Suprapubic skin (tissue), 4 donors: ENCODE measurements around the gene FUZ.

Source experiments
- CTCF ChIP-seq, 2 donors: fragments of 200-600 bp in 1 of 2; fragments of 450-650 bp in 1 of 2; sonication (generic) in 1 of 2; IDR thresholded peaks; one replicate each; pipeline ENCODE4 v1.5.1; 2016 to 2019; ENCODE audit warnings: antibody characterized with exemption in 2 of 2, mild to moderate bottlenecking in 1 of 2, moderate library complexity in 1 of 2
- POLR2A ChIP-seq, 2 donors: fragments of 450-650 bp; IDR thresholded peaks; one replicate each; pipeline ENCODE4 v1.6.1; 2017; ENCODE audit warnings: antibody characterized with exemption in 2 of 2, mild to moderate bottlenecking in 2 of 2, moderate library complexity in 2 of 2
- POLR2AphosphoS5 ChIP-seq, 3 donors: sonication (generic); formaldehyde crosslinking; IDR thresholded peaks; one replicate each; pipeline ENCODE4 v1.6.1; 2017; ENCODE audit warnings: antibody characterized with exemption in 3 of 3

GRCh38 chr19:49849433-49850220 lies 36.5 kb upstream of the FUZ start:
- no peak for TF ChIP-seq CTCF (IDR thresholded peaks at IDR 0.05)
- no peak for TF ChIP-seq POLR2A (IDR thresholded peaks at IDR 0.05)
- no peak for TF ChIP-seq POLR2AphosphoS5 (IDR thresholded peaks at IDR 0.05)
